ENCODE data around the gene PSMA5. TPM values are rescaled to one million over a fixed set of nuclear protein-coding genes. Genes with fewer than 3 reads are reported as not detected.

Gene PSMA5
- total and polyA plus RNA-seq, 2 of the 13 experiments (the other 11 are each of a cell fraction or from before 2014, with no cell fraction given) = 140 to 169 TPM

DNA sequence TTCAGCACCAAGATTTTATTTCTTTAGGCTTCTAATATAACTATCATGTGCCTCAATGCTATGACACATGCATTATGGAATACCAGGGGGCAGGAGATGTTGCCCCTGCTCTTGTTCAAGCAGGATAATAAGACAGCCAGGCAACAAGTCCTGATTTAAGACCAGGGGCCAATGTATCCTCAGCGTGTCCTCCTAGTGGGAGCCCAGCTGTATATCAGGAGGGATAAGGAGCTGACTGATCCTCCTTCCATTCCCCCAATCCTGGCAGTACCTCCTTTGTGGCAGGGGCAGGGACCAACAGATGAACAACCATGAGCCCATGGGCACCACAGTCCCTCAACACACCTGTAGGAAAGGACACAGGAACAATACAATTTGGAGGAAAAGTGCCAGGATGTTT, 57.8 kb downstream of the PSMA5 start (continued):
- TF ChIP-seq LCORL (IDR thresholded peaks at IDR 0.05) (no peak), LCORL (CRISPR knock-in tag; IDR thresholded peaks at IDR 0.05) (no peak), FIP1L1 (IDR thresholded peaks at IDR 0.05; ENCODE audit: borderline replicate concordance, insufficient read depth, low read depth, low read length) (no peak), ZNF660 (CRISPR knock-in tag; IDR thresholded peaks at IDR 0.05; ENCODE audit: borderline replicate concordance, low read depth) (no peak)
- TF ChIP-seq, protein P1, sequence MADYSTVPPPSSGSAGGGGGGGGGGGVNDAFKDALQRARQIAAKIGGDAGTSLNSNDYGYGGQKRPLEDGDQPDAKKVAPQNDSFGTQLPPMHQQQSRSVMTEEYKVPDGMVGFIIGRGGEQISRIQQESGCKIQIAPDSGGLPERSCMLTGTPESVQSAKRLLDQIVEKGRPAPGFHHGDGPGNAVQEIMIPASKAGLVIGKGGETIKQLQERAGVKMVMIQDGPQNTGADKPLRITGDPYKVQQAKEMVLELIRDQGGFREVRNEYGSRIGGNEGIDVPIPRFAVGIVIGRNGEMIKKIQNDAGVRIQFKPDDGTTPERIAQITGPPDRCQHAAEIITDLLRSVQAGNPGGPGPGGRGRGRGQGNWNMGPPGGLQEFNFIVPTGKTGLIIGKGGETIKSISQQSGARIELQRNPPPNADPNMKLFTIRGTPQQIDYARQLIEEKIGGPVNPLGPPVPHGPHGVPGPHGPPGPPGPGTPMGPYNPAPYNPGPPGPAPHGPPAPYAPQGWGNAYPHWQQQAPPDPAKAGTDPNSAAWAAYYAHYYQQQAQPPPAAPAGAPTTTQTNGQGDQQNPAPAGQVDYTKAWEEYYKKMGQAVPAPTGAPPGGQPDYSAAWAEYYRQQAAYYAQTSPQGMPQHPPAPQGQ (CRISPR knock-in tag; IDR thresholded peaks at IDR 0.05; ENCODE audit: borderline replicate concordance) = no peak

DNA sequence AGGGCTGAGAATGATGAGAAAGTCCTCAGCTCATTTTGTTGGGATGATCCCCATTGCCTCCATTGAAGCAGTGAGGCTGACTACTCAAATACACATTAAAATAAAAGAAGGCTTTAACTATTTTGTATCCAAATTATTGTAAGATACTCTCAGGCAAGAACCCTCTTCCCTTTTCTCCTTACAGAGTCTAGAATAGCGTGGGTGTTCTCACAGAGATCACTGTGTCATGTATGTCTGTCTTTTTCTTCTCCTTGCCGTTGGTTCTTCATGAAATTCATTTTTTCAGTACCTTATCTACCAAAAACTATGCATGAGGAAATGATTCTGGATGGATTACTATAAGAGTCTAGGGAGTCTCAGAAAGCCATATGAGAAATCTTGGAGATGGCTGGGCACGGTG, 58.6 kb downstream of the PSMA5 start:
- no peak overlapping the region for H3K9ac ChIP-seq (ENCODE audit: insufficient read depth, low read depth, low read length)
- H2AFZ ChIP-seq (ENCODE audit: low read length) = no peak overlapping the region
- WGBS (ENCODE audit: low lambda C conversion rate) = 97% methylated on average over 3 of the region's 3 CpGs
- BruUV-seq (replicated peaks) = no TSS peak
- no peaks in the 10 kb centered on the region for H3K27me3 ChIP-seq (ENCODE audit: control insufficient read depth in 1 of 2, insufficient read depth in 2 of 2, low read length in 2 of 2)
- ATAC-seq (no peak), FAIRE-seq (no peak), DNase-seq (ENCODE audit: low spot score) (no peak)
- intact Hi-C loops (cut with micrococcal nuclease; ENCODE audit: unreplicated experiment) = no loop called here
- no peaks in the 10 kb centered on the region for H3K9me3 ChIP-seq (ENCODE audit: low read length)
- peaks cover 14 to 49% of the 10 kb centered on the region in 2 experiments for H3K36me3 ChIP-seq (replicated peaks in 1 of 2; ENCODE audit: control insufficient read depth in 1 of 2, insufficient read depth in 2 of 2, low read length in 2 of 2)
- H4K20me1 ChIP-seq (ENCODE audit: insufficient read depth, low read length) = 0 out of 2 replicates have a peak, but pooled peaks cover 3% of the 10 kb centered on the region
- H3K27ac ChIP-seq (ENCODE audit: extremely low read length, insufficient read depth, low read length) = no peak overlapping the region
- no peak overlapping the region for H3K4me3 ChIP-seq (replicated peaks in 1 of 3; ENCODE audit: insufficient read depth in 1 of 3, low read depth in 2 of 3, low read length in 3 of 3)
- in situ Hi-C loops (cut with HindIII; ENCODE audit: extremely low pct_ligation_motif_present, low pct_unique_long_range_greater_than_20kb) = no loop called here
- H3K4me1 ChIP-seq (ENCODE audit: insufficient read depth, low read length) = peaks cover 48% of the 10 kb centered on the region
- TF ChIP-seq, protein P2, sequence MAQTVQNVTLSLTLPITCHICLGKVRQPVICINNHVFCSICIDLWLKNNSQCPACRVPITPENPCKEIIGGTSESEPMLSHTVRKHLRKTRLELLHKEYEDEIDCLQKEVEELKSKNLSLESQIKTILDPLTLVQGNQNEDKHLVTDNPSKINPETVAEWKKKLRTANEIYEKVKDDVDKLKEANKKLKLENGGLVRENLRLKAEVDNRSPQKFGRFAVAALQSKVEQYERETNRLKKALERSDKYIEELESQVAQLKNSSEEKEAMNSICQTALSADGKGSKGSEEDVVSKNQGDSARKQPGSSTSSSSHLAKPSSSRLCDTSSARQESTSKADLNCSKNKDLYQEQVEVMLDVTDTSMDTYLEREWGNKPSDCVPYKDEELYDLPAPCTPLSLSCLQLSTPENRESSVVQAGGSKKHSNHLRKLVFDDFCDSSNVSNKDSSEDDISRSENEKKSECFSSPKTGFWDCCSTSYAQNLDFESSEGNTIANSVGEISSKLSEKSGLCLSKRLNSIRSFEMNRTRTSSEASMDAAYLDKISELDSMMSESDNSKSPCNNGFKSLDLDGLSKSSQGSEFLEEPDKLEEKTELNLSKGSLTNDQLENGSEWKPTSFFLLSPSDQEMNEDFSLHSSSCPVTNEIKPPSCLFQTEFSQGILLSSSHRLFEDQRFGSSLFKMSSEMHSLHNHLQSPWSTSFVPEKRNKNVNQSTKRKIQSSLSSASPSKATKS (CRISPR knock-in tag; IDR thresholded peaks at IDR 0.05) = no peak
- H3K4me2 ChIP-seq (ENCODE audit: low read depth, low read length) = no peak overlapping the region
- CTCF ChIA-PET (ENCODE audit: low intra/inter-chr PET ratio, low total read pairs) = no interaction called here
- POLR2A ChIA-PET = no interaction called here
- peaks cover 40% of the 10 kb centered on the region for H3K79me2 ChIP-seq (ENCODE audit: insufficient read depth, low read length)
